ENCODE measurements around the gene HIPK1.

Gene HIPK1

DNA sequence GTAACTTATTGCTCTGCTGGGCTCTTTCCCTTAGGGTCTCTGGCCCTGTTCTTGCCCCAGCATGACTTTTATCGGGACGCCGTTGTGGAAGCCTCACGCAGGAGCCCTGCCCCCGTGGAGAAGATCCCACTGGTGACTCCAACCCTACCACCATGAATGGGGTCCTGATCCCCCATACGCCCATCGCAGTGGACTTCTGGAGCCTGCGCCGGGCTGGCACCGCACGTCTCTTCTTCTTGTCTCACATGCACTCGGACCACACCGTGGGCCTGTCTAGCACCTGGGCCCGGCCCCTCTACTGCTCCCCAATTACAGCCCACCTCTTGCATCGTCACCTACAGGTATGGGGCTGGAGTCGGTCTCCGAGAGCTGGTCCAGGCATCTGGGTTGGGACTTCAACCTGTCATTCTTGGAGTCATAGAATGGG lies 23.7 kb upstream of the HIPK1 start:
- Histone ChIP-seq H3K27me3 (ENCODE audit: insufficient read depth, low read depth, severe bottlenecking) (no peaks in the 10 kb centered on the region), H3K4me3 (ENCODE audit: low read depth, low read length) (peak overlapping the region; percentile 97), H3K9me3 (ENCODE audit: severe bottlenecking) (no peaks in the 10 kb centered on the region), H3K36me3 (peaks cover 34% of the 10 kb centered on the region), H3K27ac (peak overlapping the region; percentile 86)
- DNase-seq = peak; percentile 33
- TF ChIP-seq, protein P1, sequence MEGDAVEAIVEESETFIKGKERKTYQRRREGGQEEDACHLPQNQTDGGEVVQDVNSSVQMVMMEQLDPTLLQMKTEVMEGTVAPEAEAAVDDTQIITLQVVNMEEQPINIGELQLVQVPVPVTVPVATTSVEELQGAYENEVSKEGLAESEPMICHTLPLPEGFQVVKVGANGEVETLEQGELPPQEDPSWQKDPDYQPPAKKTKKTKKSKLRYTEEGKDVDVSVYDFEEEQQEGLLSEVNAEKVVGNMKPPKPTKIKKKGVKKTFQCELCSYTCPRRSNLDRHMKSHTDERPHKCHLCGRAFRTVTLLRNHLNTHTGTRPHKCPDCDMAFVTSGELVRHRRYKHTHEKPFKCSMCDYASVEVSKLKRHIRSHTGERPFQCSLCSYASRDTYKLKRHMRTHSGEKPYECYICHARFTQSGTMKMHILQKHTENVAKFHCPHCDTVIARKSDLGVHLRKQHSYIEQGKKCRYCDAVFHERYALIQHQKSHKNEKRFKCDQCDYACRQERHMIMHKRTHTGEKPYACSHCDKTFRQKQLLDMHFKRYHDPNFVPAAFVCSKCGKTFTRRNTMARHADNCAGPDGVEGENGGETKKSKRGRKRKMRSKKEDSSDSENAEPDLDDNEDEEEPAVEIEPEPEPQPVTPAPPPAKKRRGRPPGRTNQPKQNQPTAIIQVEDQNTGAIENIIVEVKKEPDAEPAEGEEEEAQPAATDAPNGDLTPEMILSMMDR (IDR thresholded peaks at IDR 0.05; ENCODE audit: low read depth, low read length) = no peak

DNA sequence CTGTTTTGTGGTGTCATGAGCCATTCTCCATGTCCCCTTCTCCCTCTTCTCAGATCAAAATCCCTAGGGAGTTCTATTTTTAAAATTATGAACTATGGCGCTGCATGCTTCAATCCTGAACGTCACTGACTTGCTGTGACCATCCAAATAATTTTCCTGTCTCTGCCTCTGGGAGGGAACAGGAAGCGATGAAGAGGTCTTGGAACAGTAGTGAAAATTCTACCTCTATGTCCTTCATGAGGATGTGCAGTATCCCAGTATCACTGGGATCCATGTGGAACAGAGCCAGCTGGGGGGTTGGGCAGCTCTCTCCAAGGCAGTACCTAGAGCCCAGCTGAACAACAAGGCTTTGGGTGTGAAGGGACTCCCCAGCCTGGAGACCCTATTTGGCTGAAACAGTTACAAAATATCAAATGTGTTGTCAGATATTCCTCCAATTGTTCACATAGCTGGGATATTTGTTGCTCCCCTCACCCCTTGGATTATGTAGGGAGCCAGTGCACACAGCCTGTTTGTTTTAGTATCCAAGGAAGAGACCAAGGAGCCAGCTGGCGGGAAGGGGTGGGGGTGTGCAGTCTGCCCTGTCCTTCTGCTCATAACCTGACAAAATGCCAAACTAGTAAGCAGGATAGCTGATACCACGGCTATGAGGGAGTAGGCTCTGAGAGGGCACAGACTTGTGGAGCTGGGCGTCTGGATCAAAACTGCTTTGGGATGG lies 16.4 kb upstream of the HIPK1 start:
- TF ChIP-seq, protein P1 (IDR thresholded peaks at IDR 0.05; ENCODE audit: low read depth, low read length) = no peak
- H3K9me3 ChIP-seq (ENCODE audit: severe bottlenecking) = no peaks in the 10 kb centered on the region
- H3K27me3 ChIP-seq (ENCODE audit: insufficient read depth, low read depth, severe bottlenecking) = no peaks in the 10 kb centered on the region
- DNase-seq = peak; percentile 67
- peak overlapping the region; percentile 49 for H3K27ac ChIP-seq
- peaks cover 47% of the 10 kb centered on the region for H3K36me3 ChIP-seq
- H3K4me3 ChIP-seq (ENCODE audit: low read depth, low read length) = no peak overlapping the region

DNA sequence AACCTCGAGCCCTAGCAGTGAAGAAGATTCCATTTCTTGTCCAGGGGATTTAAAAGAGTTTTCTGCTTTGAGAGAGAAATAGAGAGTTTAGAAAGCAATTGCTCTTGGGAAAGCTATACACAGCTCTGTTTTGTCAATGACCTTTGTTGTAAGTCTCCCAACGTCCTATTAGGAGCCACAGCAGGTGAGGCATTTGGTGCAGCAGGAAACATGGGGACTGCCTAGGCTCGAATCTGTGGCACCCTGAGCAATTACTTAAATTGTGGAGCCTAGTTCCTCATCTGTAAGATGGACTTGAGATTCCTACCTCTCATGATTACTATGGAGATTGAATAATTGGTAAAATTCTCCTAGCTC lies 15.8 kb upstream of the HIPK1 start:
- Histone ChIP-seq H3K27ac (peak overlapping the region; percentile 49), H3K36me3 (peaks cover 41% of the 10 kb centered on the region), H3K27me3 (ENCODE audit: insufficient read depth, low read depth, severe bottlenecking) (no peaks in the 10 kb centered on the region)

DNA sequence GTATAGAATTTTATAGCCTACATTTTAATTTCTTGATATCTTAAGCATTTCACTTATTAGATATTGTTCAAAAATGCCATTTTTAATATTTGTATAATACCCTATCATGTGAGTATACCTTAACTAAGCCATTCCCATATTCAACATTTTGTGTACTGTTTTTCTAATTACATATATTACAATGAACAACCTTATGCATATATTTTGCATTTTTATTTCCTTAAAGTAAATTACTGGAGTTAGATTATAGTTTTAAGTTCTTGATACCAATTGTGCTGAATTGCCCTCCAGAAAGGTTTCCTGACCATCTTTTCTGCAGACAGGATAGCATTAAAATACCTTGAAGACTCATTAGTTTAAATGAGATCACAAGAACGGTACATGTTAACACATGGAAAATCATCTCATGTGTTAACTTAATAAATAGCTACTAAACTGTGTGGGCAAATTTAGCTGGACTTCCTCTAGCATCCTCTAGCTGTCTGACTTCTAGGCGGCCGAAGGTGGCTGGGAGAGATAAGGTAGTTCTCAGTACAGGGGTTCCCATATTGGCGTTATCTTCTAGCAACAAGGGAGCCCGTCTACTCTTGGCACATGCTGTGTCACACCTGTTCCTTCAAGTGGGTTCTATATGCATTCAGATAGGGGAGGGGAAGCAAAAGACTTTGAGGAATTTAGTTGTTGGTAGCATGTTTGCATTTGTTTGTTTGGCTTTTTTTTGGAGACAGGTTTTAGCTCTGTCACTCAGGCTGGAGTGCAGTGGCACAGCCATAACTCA lies 15.0 kb upstream of the HIPK1 start:
- DNase-seq = no peak
- TF ChIP-seq, protein P1 (IDR thresholded peaks at IDR 0.05; ENCODE audit: low read depth, low read length) = no peak
- Histone ChIP-seq H3K4me3 (ENCODE audit: low read depth, low read length) (no peak overlapping the region), H3K9me3 (ENCODE audit: severe bottlenecking) (no peaks in the 10 kb centered on the region), H3K36me3 (peaks cover 33% of the 10 kb centered on the region), H3K27me3 (ENCODE audit: insufficient read depth, low read depth, severe bottlenecking) (no peaks in the 10 kb centered on the region), H3K27ac (no peak overlapping the region)

More for the DNA sequence above, 15.8 kb upstream of the HIPK1 start:
- Histone ChIP-seq H3K9me3 (ENCODE audit: severe bottlenecking) (no peaks in the 10 kb centered on the region), H3K4me3 (ENCODE audit: low read depth, low read length) (no peak overlapping the region)
- TF ChIP-seq, protein P1 (IDR thresholded peaks at IDR 0.05; ENCODE audit: low read depth, low read length) = no peak
- no peak for DNase-seq

DNA sequence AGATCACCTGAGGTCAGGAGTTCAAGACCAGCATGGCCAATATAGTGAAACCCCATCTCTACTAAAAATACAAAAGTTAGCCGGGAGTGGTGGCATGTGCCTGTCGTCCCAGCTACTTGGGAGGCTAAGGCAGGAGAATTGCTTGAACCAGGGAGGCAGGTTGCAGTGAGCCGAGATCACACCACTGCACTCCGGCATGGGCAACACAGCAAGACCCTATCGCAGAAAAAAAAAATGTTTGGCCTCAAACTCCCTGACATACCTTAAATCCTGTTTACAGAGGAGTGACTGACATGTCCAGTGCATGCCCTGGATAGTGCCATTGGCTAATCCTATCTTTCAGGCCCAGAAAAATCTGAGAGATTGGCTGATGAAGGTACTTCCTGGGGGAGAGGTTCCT lies 12.2 kb upstream of the HIPK1 start:
- no peak for DNase-seq
- Histone ChIP-seq H3K36me3 (peaks cover 7% of the 10 kb centered on the region), H3K4me3 (ENCODE audit: low read depth, low read length) (no peak overlapping the region), H3K9me3 (ENCODE audit: severe bottlenecking) (no peaks in the 10 kb centered on the region), H3K27me3 (ENCODE audit: insufficient read depth, low read depth, severe bottlenecking) (no peaks in the 10 kb centered on the region), H3K27ac (no peak overlapping the region)
- TF ChIP-seq, protein P1 (IDR thresholded peaks at IDR 0.05; ENCODE audit: low read depth, low read length) = no peak

Measured in WERI-Rb-1 (cell line).